Measurements from ENCODE around the gene DENND4A. TPM values are rescaled to one million over a fixed set of nuclear protein-coding genes. Genes with fewer than 3 reads are reported as not detected.

DENND4A gene
- total and polyA plus RNA-seq, 9 donors: 10.2 to 63.9 (median 50.2) TPM

- Histone ChIP-seq H3K4me3 (peak overlapping the region; percentile 94), H3K27me3 (no peaks in the 10 kb centered on the region), H3K4me1 (ENCODE audit: insufficient read depth) (peaks cover 14% of the 10 kb centered on the region), H3K36me3 (no peaks in the 10 kb centered on the region), H3K9me3 (no peaks in the 10 kb centered on the region), H3K27ac (peak overlapping the region; percentile 56 to 82)
- 62 to 68% (median 64%) methylated on average over 5 of the region's 5 CpGs for WGBS, 3 donors
- no peak for DNase-seq
- intact Hi-C loops (cut with DNase I): no loop called here
- TF ChIP-seq EP300 (IDR thresholded peaks at IDR 0.05): no peak
- TF ChIP-seq, protein P1, sequence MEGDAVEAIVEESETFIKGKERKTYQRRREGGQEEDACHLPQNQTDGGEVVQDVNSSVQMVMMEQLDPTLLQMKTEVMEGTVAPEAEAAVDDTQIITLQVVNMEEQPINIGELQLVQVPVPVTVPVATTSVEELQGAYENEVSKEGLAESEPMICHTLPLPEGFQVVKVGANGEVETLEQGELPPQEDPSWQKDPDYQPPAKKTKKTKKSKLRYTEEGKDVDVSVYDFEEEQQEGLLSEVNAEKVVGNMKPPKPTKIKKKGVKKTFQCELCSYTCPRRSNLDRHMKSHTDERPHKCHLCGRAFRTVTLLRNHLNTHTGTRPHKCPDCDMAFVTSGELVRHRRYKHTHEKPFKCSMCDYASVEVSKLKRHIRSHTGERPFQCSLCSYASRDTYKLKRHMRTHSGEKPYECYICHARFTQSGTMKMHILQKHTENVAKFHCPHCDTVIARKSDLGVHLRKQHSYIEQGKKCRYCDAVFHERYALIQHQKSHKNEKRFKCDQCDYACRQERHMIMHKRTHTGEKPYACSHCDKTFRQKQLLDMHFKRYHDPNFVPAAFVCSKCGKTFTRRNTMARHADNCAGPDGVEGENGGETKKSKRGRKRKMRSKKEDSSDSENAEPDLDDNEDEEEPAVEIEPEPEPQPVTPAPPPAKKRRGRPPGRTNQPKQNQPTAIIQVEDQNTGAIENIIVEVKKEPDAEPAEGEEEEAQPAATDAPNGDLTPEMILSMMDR (IDR thresholded peaks at IDR 0.05): no peak
- no peak for TF ChIP-seq POLR2A (IDR thresholded peaks at IDR 0.05)
Observed at GRCh38 chr15:65611888-65612615, 180.0 kb downstream of the DENND4A start.

- Histone ChIP-seq H3K4me1 (ENCODE audit: insufficient read depth) (peaks cover 14% of the 10 kb centered on the region), H3K9me3 (no peaks in the 10 kb centered on the region), H3K27ac (peak within 1 kb of the TSS; percentile 73 to 82), H3K36me3 (no peaks in the 10 kb centered on the region), H3K27me3 (no peaks in the 10 kb centered on the region), H3K4me3 (peak within 1 kb of the TSS; percentile 94)
- peak; percentile 97 to 99 (median 98) for DNase-seq
- TF ChIP-seq EP300 (IDR thresholded peaks at IDR 0.05): no peak
- TF ChIP-seq POLR2A (IDR thresholded peaks at IDR 0.05): peak; percentile 72
- TF ChIP-seq, protein P1 (IDR thresholded peaks at IDR 0.05): peak; percentile 61 to 77 (median 62)
- intact Hi-C loops (cut with DNase I): no loop called here
- WGBS, 3 donors: 1% methylated on average over 64 of the region's 64 CpGs
Observed at GRCh38 chr15:65610871-65611718, 181.0 kb downstream of the DENND4A start, which contains the start of gene INTS14. Gene INTS14 (minus strand): TSS chr15:65611131. CDS start chr15:65607380, 3,751 bp downstream.

Small RNAs within 50 kb of the gene (microRNA-seq; reads per million reads assigned to microRNA genes)
- 0 to 0.18 (median 0.16) reads per million in 3 donors for gene MIR4511

Small RNAs within 50 kb of the gene (small RNA-seq; reads per million reads assigned to genes)
- gene MIR4511: not detected
- gene SNORD13E: not detected

Other genes with a start within 250 kb of the DENND4A start
- 10 to 100 TPM; 25.5 to 41.7 (median 28.1) TPM for gene INTS14, start 181.2 kb downstream of the DENND4A start, total RNA-seq
- gene INTS14, start 181.2 kb downstream of the DENND4A start, polyA plus RNA-seq: 10 to 100 TPM; 25.9 to 38.0 TPM
- 10 to 100 TPM in 4 of 7 donors, 1 to 10 TPM in 3; 4.5 to 17.4 (median 11.3) TPM for gene SLC24A1, start 170.4 kb downstream of the DENND4A start, total RNA-seq
- gene SLC24A1, start 170.4 kb downstream of the DENND4A start, polyA plus RNA-seq: 10 to 100 TPM in 1 of 2 donors, 1 to 10 TPM in 1; 9.1 to 12.4 TPM
- gene RAB11A, start 77.2 kb upstream of the DENND4A start, total RNA-seq: 100 to 1,000 TPM in 5 of 7 donors, 10 to 100 TPM in 2; 47.0 to 163 (median 139) TPM
- 100 to 1,000 TPM; 110 to 249 TPM for gene RAB11A, start 77.2 kb upstream of the DENND4A start, polyA plus RNA-seq